ENCODE measurements around the gene SLC4A1AP. TPM values are rescaled to one million over a fixed set of nuclear protein-coding genes. Genes with fewer than 3 reads are reported as not detected.

The SLC4A1AP gene
- polyA plus RNA-seq, 2 of the 4 experiments (the other 2 are of a cell fraction): 32.6 to 33.0 TPM

DNA sequence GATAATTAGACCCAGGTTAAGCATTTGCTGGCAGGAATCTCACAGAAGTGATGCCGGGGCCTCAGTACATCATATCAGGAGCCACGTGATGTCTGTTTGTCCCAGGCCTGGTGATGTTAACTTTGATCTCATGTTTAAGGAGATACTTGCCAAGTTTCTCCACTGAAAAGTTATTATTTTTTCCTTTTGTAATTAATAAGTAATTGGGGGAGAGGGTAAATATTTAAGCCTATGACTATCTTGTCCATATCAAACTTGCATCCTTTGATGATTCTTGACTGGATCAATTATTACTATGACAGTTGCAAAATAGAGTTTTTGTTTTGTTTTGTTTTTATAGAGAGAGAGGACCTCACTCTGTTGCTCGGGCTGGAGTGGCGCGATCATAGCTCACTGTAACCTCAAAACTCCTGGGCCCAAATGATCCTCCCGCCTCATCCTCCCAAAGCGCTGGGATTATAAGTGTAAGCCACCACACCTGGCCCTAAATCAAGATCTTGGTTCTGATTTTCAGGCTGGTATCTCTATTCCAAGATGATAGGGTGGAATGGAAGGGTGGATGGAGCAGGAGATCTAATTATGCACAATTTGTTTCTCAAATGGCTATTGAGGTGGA, 46.4 kb downstream of the SLC4A1AP start:
- TF ChIP-seq, protein P1, sequence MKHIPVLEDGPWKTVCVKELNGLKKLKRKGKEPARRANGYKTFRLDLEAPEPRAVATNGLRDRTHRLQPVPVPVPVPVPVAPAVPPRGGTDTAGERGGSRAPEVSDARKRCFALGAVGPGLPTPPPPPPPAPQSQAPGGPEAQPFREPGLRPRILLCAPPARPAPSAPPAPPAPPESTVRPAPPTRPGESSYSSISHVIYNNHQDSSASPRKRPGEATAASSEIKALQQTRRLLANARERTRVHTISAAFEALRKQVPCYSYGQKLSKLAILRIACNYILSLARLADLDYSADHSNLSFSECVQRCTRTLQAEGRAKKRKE (CRISPR knock-in tag; IDR thresholded peaks at IDR 0.05; ENCODE audit: low read depth): no peak
- TF ChIP-seq NFE2L2 (conservative IDR thresholded peaks at IDR 0.05; ENCODE audit: low read length) (no peak), CHD2 (IDR thresholded peaks at IDR 0.05; ENCODE audit: low read length, partially characterized antibody) (no peak)
- TF ChIP-seq, protein P2, sequence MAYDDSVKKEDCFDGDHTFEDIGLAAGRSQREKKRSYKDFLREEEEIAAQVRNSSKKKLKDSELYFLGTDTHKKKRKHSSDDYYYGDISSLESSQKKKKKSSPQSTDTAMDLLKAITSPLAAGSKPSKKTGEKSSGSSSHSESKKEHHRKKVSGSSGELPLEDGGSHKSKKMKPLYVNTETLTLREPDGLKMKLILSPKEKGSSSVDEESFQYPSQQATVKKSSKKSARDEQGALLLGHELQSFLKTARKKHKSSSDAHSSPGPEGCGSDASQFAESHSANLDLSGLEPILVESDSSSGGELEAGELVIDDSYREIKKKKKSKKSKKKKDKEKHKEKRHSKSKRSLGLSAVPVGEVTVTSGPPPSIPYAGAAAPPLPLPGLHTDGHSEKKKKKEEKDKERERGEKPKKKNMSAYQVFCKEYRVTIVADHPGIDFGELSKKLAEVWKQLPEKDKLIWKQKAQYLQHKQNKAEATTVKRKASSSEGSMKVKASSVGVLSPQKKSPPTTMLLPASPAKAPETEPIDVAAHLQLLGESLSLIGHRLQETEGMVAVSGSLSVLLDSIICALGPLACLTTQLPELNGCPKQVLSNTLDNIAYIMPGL (CRISPR knock-in tag; IDR thresholded peaks at IDR 0.05; ENCODE audit: borderline replicate concordance): no peak
- TF ChIP-seq, protein P3, sequence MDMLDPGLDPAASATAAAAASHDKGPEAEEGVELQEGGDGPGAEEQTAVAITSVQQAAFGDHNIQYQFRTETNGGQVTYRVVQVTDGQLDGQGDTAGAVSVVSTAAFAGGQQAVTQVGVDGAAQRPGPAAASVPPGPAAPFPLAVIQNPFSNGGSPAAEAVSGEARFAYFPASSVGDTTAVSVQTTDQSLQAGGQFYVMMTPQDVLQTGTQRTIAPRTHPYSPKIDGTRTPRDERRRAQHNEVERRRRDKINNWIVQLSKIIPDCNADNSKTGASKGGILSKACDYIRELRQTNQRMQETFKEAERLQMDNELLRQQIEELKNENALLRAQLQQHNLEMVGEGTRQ (IDR thresholded peaks at IDR 0.05): 0 out of 2 replicates have a peak, but pooled peaks have one; percentile 20
- Histone ChIP-seq H3K9me3 (no peaks in the 10 kb centered on the region), H3K4me2 (peak overlapping the region; percentile 52; the same call in 2 of the 3 replicates), H3K4me3 (no peak overlapping the region), H3K4me1 (peaks cover 86% of the 10 kb centered on the region), H3K27ac (peak overlapping the region; percentile 91 to 99)
- WGBS (ENCODE audit: missing lambda C conversion rate): 80% methylated on average over 7 of the region's 7 CpGs
- CTCF ChIA-PET: interaction anchor here (0.8 to 7.7 kb wide), 5 partner anchors 10 to 686 kb away, joined by 4 to 167 read pairs (median 7); no protein-coding TSS in a partner anchor
- POLR2A ChIA-PET: no interaction called here
- FAIRE-seq: no peak
- no peak for DNase-seq (ENCODE audit: low read depth in 1 of 2, low spot score in 1 of 2)
- ATAC-seq: no peak

DNA sequence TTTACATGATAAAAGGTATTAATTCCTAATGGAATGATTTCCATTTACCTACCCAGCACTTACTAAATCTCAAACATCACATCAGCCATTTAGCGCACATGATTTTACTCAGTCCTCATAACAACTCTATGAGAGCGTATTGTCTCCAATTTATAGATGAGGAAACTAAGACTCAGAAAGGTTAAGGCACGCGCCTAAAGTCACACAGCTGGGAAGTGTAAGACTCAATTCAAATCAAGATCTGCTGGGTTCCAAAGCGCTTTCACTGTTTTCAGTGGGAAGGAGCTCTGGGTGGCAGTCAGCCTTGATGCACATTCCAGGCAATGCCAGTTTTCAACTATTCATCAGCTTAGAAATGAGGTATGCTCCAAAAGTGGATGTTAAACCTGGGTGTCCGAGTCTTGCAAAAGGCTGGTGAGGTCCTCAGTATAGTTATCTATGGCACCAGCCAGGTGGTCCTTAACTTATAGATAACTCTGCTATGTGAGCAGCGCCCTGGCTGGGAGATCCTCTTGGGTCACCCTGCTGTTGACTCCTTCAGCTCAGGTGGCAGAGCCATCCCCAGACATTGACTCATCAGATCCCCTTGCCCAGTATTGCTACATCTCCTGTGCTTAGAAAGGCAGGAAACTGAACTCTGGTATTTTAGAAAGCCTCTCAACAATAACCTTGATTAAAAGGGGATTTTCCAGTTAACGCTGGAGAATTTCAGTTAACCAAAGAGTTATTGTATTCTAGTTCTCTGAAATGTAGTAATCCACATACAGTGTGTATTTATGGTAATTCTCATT, 47.1 kb downstream of the SLC4A1AP start:
- H3K9me3 ChIP-seq: no peaks in the 10 kb centered on the region
- DNase-seq (ENCODE audit: low read depth in 1 of 2, low spot score in 1 of 2): peak in 1 of 2 experiments; percentile 75
- H3K4me2 ChIP-seq: peak overlapping the region; percentile 52
- peak in 1 of 2 experiments; percentile 3; a peak in 1 of 6 replicates for ATAC-seq
- peak overlapping the region; percentile 91 to 99 for H3K27ac ChIP-seq
- FAIRE-seq: peak; percentile 18
- ChIA-PET CTCF (interaction anchor here (0.7 to 5.6 kb wide), 5 partner anchors 9 to 846 kb away, joined by 3 to 44 read pairs (median 5); no protein-coding TSS in a partner anchor), POLR2A (no interaction called here)
- peaks cover 80% of the 10 kb centered on the region for H3K4me1 ChIP-seq
- H3K4me3 ChIP-seq: no peak overlapping the region
- 74% methylated on average over 8 of the region's 8 CpGs for WGBS (ENCODE audit: missing lambda C conversion rate)
- no peak for TF ChIP-seq HOXB13 (CRISPR knock-in tag; IDR thresholded peaks at IDR 0.05; ENCODE audit: low read depth)
- no peak for TF ChIP-seq ESRRA (IDR thresholded peaks at IDR 0.05; ENCODE audit: borderline replicate concordance, low read length)
- TF ChIP-seq FOSL2 (IDR thresholded peaks at IDR 0.05): peak; percentile 58
- TF ChIP-seq FOSL2 (CRISPR knock-in tag; IDR thresholded peaks at IDR 0.05): peak; percentile 66
- TF ChIP-seq MAZ (IDR thresholded peaks at IDR 0.05; ENCODE audit: borderline replicate concordance, low read depth, low read length): no peak
- no peak for TF ChIP-seq NR3C1 (IDR thresholded peaks at IDR 0.05)
- TF ChIP-seq KDM5A (IDR thresholded peaks at IDR 0.05): no peak
- TF ChIP-seq POLR2A (IDR thresholded peaks at IDR 0.05; ENCODE audit: low read length): no peak
- no peak for TF ChIP-seq CHD2 (IDR thresholded peaks at IDR 0.05; ENCODE audit: low read length, partially characterized antibody)
- TF ChIP-seq, protein P4, sequence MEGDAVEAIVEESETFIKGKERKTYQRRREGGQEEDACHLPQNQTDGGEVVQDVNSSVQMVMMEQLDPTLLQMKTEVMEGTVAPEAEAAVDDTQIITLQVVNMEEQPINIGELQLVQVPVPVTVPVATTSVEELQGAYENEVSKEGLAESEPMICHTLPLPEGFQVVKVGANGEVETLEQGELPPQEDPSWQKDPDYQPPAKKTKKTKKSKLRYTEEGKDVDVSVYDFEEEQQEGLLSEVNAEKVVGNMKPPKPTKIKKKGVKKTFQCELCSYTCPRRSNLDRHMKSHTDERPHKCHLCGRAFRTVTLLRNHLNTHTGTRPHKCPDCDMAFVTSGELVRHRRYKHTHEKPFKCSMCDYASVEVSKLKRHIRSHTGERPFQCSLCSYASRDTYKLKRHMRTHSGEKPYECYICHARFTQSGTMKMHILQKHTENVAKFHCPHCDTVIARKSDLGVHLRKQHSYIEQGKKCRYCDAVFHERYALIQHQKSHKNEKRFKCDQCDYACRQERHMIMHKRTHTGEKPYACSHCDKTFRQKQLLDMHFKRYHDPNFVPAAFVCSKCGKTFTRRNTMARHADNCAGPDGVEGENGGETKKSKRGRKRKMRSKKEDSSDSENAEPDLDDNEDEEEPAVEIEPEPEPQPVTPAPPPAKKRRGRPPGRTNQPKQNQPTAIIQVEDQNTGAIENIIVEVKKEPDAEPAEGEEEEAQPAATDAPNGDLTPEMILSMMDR (IDR thresholded peaks at IDR 0.05): no peak
- TF ChIP-seq ZFP36 (IDR thresholded peaks at IDR 0.05; ENCODE audit: borderline replicate concordance, partially characterized antibody): peak; percentile 50
- TF ChIP-seq RARB (CRISPR knock-in tag; IDR thresholded peaks at IDR 0.05): no peak
- TF ChIP-seq, protein P5, sequence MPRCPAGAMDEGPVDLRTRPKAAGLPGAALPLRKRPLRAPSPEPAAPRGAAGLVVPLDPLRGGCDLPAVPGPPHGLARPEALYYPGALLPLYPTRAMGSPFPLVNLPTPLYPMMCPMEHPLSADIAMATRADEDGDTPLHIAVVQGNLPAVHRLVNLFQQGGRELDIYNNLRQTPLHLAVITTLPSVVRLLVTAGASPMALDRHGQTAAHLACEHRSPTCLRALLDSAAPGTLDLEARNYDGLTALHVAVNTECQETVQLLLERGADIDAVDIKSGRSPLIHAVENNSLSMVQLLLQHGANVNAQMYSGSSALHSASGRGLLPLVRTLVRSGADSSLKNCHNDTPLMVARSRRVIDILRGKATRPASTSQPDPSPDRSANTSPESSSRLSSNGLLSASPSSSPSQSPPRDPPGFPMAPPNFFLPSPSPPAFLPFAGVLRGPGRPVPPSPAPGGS (IDR thresholded peaks at IDR 0.05): no peak
- TF ChIP-seq, protein P6, sequence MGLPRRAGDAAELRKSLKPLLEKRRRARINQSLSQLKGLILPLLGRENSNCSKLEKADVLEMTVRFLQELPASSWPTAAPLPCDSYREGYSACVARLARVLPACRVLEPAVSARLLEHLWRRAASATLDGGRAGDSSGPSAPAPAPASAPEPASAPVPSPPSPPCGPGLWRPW (IDR thresholded peaks at IDR 0.05): no peak
- TF ChIP-seq MAFK (IDR thresholded peaks at IDR 0.05; ENCODE audit: partially characterized antibody): no peak
- TF ChIP-seq GATA3 (IDR thresholded peaks at IDR 0.05; ENCODE audit: borderline replicate concordance): 0 out of 2 replicates have a peak, but pooled peaks have one; percentile 16
- TF ChIP-seq CBX2 (IDR thresholded peaks at IDR 0.05; ENCODE audit: borderline replicate concordance, low read depth): no peak
- peak; percentile 41 to 74; a peak in 3 of 5 replicates for TF ChIP-seq EP300 (IDR thresholded peaks at IDR 0.05)
- TF ChIP-seq FOSB (CRISPR knock-in tag; IDR thresholded peaks at IDR 0.05): no peak
- TF ChIP-seq, protein P2 (CRISPR knock-in tag; IDR thresholded peaks at IDR 0.05; ENCODE audit: borderline replicate concordance): no peak
- no peak for TF ChIP-seq POLR2AphosphoS2 (conservative IDR thresholded peaks at IDR 0.05; ENCODE audit: low read length)
- TF ChIP-seq, protein P3 (IDR thresholded peaks at IDR 0.05): no peak
